ENCODE data around the gene RPS6KL1. TPM values are rescaled to one million over a fixed set of nuclear protein-coding genes. Genes with fewer than 3 reads are reported as not detected.
A peak's percentile ranks its signal among the peaks of the same experiment; 100 is the strongest.

Gene RPS6KL1
- total and polyA plus RNA-seq, 11 donors, result 8.3 to 26.8 (median 17.8) TPM

DNA sequence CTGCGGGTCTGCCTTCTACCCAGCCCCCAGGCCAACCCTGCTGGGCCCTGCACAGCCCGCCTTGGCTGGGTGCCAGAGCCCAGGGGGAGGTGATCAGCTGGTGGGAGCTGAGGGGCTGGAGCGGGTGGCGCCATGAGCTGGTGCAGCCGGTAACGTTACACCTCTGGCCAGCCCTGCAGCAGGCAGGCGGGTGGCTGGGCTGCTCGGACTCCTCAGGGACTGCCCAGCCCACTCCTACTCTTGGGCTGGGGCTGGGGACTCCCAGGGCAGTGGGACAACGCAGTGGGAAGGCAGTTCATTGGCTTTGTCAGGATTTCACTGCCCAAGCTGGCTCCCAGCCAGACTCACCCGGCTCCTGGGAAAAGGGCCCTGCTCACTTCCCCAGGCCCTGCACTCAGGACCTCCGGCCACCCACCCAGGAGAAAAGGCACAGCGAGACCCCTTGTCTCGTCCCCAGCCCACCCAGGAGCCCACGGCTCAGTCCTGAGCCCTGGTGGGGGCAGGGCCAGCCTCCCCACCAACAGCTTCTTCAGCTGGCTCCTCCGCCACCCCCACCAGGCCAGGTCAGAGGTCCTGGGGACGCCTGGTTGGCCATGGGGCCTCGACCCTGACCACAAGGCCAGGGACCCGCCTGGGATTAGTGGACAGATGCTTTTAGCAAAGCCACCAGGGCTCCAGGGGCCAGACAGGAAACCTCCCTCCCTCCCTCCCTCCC, 31.3 kb upstream of the RPS6KL1 start:
- Histone ChIP-seq H3K36me3 (peaks cover 0 to under 1% (median 0%) of the 10 kb centered on the region in 9 donors), H3K27me3 (peaks cover 0 to 9% (median 0%) of the 10 kb centered on the region in 9 donors), H3K9me3 (no peaks in the 10 kb centered on the region), H3K27ac (peak overlapping the region in 11 of 12 donors; percentile 24 to 87 (median 74)), H3K4me1 (peaks cover 0 to 65% (median 34%) of the 10 kb centered on the region in 12 donors), H3K4me3 (peak overlapping the region; percentile 51 to 89 (median 70))
- ATAC-seq (peak in 2 of 4 donors; percentile 10 to 17), DNase-seq (peak in 2 of 5 donors; percentile 45 to 54)
- TF ChIP-seq, protein P1, sequence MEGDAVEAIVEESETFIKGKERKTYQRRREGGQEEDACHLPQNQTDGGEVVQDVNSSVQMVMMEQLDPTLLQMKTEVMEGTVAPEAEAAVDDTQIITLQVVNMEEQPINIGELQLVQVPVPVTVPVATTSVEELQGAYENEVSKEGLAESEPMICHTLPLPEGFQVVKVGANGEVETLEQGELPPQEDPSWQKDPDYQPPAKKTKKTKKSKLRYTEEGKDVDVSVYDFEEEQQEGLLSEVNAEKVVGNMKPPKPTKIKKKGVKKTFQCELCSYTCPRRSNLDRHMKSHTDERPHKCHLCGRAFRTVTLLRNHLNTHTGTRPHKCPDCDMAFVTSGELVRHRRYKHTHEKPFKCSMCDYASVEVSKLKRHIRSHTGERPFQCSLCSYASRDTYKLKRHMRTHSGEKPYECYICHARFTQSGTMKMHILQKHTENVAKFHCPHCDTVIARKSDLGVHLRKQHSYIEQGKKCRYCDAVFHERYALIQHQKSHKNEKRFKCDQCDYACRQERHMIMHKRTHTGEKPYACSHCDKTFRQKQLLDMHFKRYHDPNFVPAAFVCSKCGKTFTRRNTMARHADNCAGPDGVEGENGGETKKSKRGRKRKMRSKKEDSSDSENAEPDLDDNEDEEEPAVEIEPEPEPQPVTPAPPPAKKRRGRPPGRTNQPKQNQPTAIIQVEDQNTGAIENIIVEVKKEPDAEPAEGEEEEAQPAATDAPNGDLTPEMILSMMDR (IDR thresholded peaks at IDR 0.05), result no peak
- TF ChIP-seq POLR2A (IDR thresholded peaks at IDR 0.05), result no peak
- intact Hi-C loops (cut with DNase I), result loop anchor here in 1 of 10 donors (5.0 kb wide), 1 partner anchor 48 kb away; the partner anchor contains the start of gene EIF2B2
- 25 to 47% (median 39%) methylated on average over 8 to 18 of the region's 18 CpGs for WGBS, 4 donors

DNA sequence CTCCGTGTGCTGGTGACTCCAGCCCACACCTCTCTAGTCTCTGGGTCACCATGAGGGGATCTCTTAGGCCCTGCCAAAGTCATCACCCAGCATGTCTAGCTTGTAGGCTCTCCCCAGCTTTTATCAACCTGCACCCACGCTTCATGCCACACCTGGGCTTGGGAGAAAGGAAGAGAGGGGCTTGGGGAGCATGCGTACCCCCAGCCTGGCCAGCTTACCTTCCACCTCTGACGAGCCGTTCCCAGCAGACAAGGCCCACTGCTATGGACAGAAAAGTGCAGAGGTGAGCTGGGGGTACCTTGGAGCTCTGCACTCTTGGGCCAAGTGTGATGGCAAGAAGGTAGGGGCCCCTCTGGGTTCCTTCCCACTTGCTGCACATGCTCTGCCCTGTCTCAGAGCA, 30.6 kb upstream of the RPS6KL1 start:
- peaks cover 0 to 8% (median 3%) of the 10 kb centered on the region in 9 donors for H3K36me3 ChIP-seq
- no peak for ATAC-seq
- WGBS, 4 donors, result 73 to 86% (median 81%) methylated on average over 5 of the region's 5 CpGs
- peaks cover 0 to 69% (median 34%) of the 10 kb centered on the region in 12 donors for H3K4me1 ChIP-seq
- peak overlapping the region in 11 of 12 donors; percentile 51 to 89 (median 72) for H3K4me3 ChIP-seq
- no peaks in the 10 kb centered on the region for H3K9me3 ChIP-seq
- TF ChIP-seq POLR2A (IDR thresholded peaks at IDR 0.05), result no peak
- TF ChIP-seq, protein P1 (IDR thresholded peaks at IDR 0.05), result no peak
- H3K27ac ChIP-seq, result peak overlapping the region in 6 of 12 donors; percentile 59 to 87 (median 76)
- intact Hi-C loops (cut with DNase I), result loop anchor here in 1 of 10 donors (5.0 kb wide), 1 partner anchor 49 kb away; the partner anchor contains the start of gene EIF2B2
- H3K27me3 ChIP-seq, result peaks cover 0 to 9% (median 0%) of the 10 kb centered on the region in 9 donors
- no peak for DNase-seq

DNA sequence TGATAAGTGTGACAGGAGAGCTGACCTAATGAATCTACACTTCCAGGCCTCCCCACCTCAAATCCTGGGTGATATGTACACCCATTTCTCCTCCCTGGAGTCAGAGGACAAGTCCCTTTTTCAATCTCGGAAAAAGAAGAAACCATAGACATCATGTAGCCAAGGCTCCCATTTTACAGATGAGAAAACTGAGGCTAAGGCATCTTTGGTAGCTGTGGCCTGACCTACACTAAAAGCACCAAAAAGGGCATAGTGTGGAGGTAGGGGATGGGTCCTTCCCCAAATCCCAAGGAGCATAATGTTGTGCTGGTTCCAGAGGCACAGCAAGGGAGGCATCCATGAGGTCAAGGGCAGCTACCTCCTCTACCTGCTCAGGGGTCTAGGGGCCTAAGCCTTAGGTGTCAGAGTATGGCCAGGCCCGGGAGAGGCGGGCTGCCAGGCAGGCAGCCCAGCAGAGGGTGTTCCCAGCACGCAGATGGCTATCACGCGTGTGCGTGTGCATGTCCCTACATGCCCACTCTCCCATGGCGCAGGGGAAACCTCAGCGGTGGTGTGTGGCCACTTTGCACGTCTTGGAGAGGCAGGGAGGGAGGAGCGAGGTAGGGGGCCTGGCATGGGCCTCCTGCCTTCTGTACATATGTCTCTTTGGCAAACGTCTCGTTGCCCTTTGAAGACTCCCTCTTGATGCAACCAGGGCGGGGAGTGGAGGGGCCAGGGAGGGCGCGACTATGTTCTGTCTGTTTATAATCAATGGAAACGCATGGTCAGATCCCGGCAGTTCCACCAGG, 29.8 kb upstream of the RPS6KL1 start:
- no peak for TF ChIP-seq POLR2A (IDR thresholded peaks at IDR 0.05)
- TF ChIP-seq, protein P1 (IDR thresholded peaks at IDR 0.05), result no peak
- peaks cover 0 to 9% (median 0%) of the 10 kb centered on the region in 9 donors for H3K27me3 ChIP-seq
- peak overlapping the region in 3 of 12 donors; percentile 63 to 87 (median 74) for H3K27ac ChIP-seq

More for the DNA sequence above, 29.8 kb upstream of the RPS6KL1 start:
- Histone ChIP-seq H3K4me3 (peak overlapping the region in 9 of 12 donors; percentile 59 to 89 (median 73)), H3K9me3 (no peaks in the 10 kb centered on the region), H3K36me3 (peaks cover 0 to 15% (median 5%) of the 10 kb centered on the region in 9 donors), H3K4me1 (peaks cover 0 to 69% (median 34%) of the 10 kb centered on the region in 12 donors)
- no peak for DNase-seq
- 80 to 92% (median 85%) methylated on average over 11 to 18 of the region's 18 CpGs for WGBS, 4 donors
- intact Hi-C loops (cut with DNase I), result loop anchor here in 1 of 10 donors (5.0 kb wide), 1 partner anchor 49 kb away; the partner anchor contains the start of gene EIF2B2
- no peak for ATAC-seq

Measured in heart left ventricle (tissue), 16 donors.